ENCODE measurements around the gene ETV3.

ETV3 gene

DNA sequence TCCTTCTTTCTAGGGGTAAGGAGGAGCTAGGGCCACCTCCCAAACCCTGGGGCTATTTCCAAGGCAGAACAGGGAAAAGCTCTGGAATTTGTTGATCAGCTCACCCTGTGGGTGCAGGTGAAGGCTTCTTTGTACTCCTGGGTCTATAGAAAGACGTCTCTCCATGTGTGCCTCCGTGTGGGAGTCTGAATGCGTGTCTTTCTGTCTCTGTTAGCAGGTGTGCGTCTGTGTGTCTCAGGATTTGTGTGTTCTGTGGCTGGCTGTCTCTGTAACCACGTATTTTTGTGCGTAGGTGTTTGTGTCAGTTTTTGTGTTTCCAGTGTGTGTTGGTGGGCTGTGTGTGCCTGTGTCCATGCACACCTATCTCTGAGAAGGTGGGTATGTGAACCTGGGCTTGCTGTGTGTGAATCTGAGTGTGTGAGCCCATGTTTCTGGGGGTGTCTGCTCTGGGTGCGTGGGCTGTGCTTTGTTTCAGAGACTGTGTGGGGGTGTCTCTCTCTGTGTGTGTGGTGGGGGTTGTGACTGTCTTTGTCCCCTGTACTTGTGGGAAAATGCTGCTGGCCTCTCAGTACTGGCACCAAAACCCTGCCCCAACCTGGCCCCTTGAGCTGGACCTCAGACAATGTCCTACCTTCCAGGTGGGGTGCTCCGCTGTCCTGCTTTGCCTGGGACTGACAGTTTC lies 25.9 kb downstream of the ETV3 start:
- no peak for TF ChIP-seq CTCF (conservative IDR thresholded peaks at IDR 0.05)

DNA sequence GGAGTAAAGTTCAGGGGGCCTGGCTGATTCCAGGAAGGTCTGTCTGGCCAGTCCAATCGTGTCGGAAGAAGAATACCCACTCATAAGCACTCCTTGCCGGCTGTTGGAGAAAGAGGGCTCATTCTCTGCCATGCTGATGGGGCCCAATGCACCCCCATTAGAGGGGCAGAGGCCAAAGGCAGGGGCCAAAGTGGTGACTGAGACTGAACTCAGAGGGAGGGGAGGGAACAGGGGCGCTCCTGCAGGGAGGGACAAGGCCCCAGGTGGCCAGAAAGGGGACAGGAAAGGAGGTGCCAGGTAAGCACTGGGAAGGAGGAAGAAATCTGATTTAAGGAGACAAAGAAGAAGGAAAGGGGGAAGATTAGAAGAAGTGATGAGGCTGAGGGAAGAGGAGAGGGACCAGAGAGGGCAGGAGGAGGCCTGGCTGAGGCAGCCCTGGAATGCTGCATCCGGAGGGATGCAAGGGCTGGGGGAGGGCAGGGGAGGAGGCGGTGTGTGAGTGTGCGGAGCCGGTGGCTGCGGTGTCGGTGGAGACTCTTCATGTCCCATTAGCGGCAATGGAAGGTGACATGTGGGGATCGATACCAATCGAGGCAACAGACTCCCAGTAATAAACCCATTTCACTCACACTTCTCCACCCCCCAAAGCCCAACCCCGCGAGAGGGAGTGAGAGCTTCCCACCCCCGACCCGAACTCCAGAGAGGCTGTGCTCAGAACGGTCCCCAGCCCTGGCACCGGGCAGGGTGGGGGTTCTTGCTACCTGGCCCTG lies 26.6 kb downstream of the ETV3 start:
- no peak for TF ChIP-seq CTCF (conservative IDR thresholded peaks at IDR 0.05)
- no peak overlapping the region for H3K27ac ChIP-seq

More for the DNA sequence above, 25.9 kb downstream of the ETV3 start:
- H3K27ac ChIP-seq, result no peak overlapping the region

GRCh38 chr1:157110686-157111085 lies 27.5 kb downstream of the ETV3 start:
- TF ChIP-seq CTCF (conservative IDR thresholded peaks at IDR 0.05), result no peak
- H3K27ac ChIP-seq, result no peak overlapping the region

- no peak for TF ChIP-seq CTCF (conservative IDR thresholded peaks at IDR 0.05)
- H3K27ac ChIP-seq, result no peak overlapping the region
Observed at GRCh38 chr1:157110003-157110402, 28.2 kb downstream of the ETV3 start.

- H3K27ac ChIP-seq, result no peak overlapping the region
- TF ChIP-seq CTCF (conservative IDR thresholded peaks at IDR 0.05), result no peak
Observed at GRCh38 chr1:157108448-157108847, 29.7 kb downstream of the ETV3 start.

DNA sequence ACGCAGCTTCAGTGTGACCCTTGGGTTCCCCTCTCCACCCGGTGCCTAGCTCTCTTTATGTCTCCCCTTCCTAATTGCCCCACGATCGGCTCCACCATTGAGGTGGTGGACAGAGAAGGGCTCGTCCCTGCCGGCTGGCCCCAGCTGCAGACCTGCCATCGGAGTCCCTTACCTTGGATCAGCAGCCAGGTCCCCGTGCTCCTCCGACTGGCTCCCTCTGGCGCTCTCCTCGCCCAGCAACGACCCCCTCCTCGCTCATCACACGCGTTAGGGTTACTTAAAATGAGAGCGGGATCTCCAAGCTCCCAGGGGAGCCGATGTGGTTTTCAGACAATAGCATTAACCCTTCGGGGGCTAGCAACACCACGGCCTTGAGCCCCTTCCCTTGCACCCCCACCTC lies 30.5 kb downstream of the ETV3 start:
- H3K27ac ChIP-seq, result no peak overlapping the region
- no peak for TF ChIP-seq CTCF (conservative IDR thresholded peaks at IDR 0.05)

DNA sequence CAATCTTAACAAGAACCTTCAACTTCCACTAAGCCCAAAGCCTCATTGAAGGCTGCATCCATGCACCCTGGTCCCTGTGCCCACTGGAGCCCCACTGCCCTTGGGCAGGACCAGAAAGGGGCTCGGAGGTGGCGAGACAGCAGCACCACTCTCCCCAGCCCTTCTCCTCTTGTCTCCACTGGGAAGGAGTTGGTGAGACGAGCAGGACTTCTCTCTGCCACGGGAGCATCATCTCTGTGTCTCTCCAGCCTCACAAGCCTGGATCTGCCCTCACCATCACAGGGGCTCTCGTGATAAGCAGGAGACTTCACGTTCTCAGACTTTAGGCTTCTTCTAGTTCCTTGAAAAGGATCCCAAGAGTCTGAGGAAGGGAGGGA lies 31.4 kb downstream of the ETV3 start:
- TF ChIP-seq CTCF (conservative IDR thresholded peaks at IDR 0.05), result no peak
- no peak overlapping the region for H3K27ac ChIP-seq
